Neural crest cell (in vitro differentiated cells): ENCODE results near the gene TBC1D19. TPM values are rescaled to one million over a fixed set of nuclear protein-coding genes. Genes with fewer than 3 reads are reported as not detected.

Experiments
- DNase-seq: peaks from one replicate; pipeline ENCODE4 v3.0.0; 2021; ENCODE audit warnings: low read depth, mixed read lengths, low spot score
- H3K27ac Mint-ChIP-seq: one replicate; pipeline ENCODE4 v1.8.0; 2021; ENCODE audit warnings: mild to moderate bottlenecking, mixed read lengths; ENCODE audit not compliant: unreplicated experiment
- H3K27me3 Mint-ChIP-seq: 2 replicates; pipeline ENCODE4 v1.8.0; 2021; ENCODE audit warnings: low read depth, mild to moderate bottlenecking, mixed read lengths
- H3K36me3 Mint-ChIP-seq: 2 replicates; pipeline ENCODE4 v1.8.0; 2021; ENCODE audit warnings: low read depth, mild to moderate bottlenecking, mixed read lengths
- H3K4me1 Mint-ChIP-seq: 2 replicates; pipeline ENCODE4 v1.8.0; 2021; ENCODE audit warnings: mixed read lengths
- H3K4me3 Mint-ChIP-seq: one replicate; pipeline ENCODE4 v1.8.0; 2021; ENCODE audit warnings: mild to moderate bottlenecking, mixed read lengths
- H3K9me3 Mint-ChIP-seq: 2 replicates; pipeline ENCODE4 v1.8.0; 2021; ENCODE audit warnings: mixed read lengths
- total RNA-seq: library from RNA; stranded (reverse); gene quantifications from 2 replicates; pipeline ENCODE4 v1.2.1, GENCODE V29; 2021
- TF ChIP-seq, protein P1 (sequence below): fragments of 200-600 bp; sonication (generic); conservative IDR thresholded peaks from 2 replicates; pipeline ENCODE4 v1.5.0; 2021; ENCODE audit warnings: antibody characterized with exemption, mild to moderate bottlenecking

TBC1D19 gene
- total RNA-seq, 1 donor from 2014 or later = 9.2 TPM

DNA sequence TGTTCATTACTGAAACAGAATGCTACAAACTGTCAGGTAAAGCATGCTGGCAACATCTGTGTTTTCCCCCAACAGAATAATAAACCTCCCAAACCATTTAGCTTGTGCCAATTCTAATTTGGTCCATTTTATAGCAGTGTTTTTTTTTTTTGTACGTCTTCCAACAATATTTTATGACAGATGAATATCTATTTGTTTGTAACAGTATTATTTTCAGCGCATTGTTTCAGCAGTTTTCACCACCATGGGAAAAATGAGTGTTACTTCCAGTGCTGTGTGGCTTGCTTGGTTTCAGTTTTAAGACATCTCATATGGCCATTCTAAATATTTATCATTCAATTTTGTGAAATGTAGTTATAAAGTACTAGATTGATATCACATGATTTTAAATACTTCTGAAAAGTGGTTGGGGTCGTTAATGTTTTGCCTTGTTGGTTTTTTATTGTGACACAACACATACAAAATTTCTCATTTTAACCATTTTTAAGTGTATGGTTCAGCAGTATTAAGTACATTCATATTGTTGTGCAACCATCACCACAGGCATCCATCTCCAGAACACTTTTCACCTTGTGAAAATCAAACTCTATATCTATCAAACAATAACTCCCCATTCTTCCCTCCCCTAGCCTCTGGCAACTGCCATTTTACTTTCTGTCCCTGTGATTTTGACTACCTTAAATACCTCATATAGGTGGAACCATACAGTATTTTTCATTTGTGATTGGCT, 25.6 kb upstream of the TBC1D19 start:
- DNase-seq = no peak
- Mint-ChIP-seq H3K4me1 (no peaks in the 10 kb centered on the region), H3K27ac (no peak overlapping the region), H3K9me3 (peaks cover 18% of the 10 kb centered on the region), H3K4me3 (no peak overlapping the region), H3K27me3 (no peaks in the 10 kb centered on the region), H3K36me3 (peaks cover 8% of the 10 kb centered on the region)
- TF ChIP-seq, protein P1, sequence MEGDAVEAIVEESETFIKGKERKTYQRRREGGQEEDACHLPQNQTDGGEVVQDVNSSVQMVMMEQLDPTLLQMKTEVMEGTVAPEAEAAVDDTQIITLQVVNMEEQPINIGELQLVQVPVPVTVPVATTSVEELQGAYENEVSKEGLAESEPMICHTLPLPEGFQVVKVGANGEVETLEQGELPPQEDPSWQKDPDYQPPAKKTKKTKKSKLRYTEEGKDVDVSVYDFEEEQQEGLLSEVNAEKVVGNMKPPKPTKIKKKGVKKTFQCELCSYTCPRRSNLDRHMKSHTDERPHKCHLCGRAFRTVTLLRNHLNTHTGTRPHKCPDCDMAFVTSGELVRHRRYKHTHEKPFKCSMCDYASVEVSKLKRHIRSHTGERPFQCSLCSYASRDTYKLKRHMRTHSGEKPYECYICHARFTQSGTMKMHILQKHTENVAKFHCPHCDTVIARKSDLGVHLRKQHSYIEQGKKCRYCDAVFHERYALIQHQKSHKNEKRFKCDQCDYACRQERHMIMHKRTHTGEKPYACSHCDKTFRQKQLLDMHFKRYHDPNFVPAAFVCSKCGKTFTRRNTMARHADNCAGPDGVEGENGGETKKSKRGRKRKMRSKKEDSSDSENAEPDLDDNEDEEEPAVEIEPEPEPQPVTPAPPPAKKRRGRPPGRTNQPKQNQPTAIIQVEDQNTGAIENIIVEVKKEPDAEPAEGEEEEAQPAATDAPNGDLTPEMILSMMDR = no peak

DNA sequence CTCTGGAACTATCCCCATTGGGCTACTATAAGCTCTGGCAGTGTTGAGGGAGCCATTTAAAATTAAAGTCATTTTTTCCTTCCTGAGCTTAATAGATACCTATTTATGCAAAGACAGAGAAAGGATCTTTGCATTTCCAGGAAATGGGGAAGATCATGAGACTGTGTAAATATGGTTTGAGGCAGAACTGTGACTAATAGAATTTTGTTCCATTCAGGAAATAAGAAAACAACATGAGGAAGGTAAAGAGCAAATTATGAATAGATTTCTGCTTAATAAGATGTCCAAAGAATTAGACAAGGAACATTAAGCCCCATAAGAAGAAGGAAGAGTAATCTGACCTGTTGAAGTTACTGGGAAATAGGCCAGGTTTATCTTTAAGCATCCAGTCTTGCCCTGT, 17.8 kb upstream of the TBC1D19 start:
- Mint-ChIP-seq H3K4me1 (peaks cover 8% of the 10 kb centered on the region), H3K4me3 (no peak overlapping the region), H3K27me3 (no peaks in the 10 kb centered on the region), H3K9me3 (peaks cover 3% of the 10 kb centered on the region), H3K27ac (peak overlapping the region; percentile 0), H3K36me3 (no peaks in the 10 kb centered on the region)
- no peak for DNase-seq
- TF ChIP-seq, protein P1 = no peak

DNA sequence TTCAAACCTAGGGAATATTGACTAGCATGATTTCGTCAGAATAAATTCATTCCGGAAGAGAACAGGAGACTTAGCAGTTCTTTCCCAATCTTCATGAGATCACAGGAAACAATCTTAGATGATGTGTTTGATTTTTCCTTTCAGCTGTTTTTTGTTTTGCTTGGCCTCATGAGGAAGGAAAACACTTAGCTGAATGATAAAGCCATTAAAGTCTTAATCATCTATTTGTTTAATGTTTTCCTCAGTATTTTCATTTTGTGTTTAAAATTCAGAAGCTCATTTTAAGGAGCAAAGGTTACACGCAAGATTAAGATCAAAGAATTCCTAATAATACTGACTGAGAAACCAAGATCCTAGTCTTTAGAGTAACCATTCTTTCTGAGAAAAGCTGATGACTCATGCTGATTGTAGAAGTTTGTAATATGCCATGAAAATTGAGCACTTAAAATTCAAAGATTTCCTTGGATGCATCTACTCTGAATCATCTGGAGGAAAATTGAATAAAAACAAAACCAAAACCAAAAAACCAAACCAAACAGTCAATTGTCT, 15.4 kb upstream of the TBC1D19 start:
- H3K27me3 Mint-ChIP-seq = no peaks in the 10 kb centered on the region
- no peaks in the 10 kb centered on the region for H3K36me3 Mint-ChIP-seq
- no peak for DNase-seq
- H3K9me3 Mint-ChIP-seq = peaks cover 3% of the 10 kb centered on the region
- H3K4me3 Mint-ChIP-seq = no peak overlapping the region
- peaks cover 8% of the 10 kb centered on the region for H3K4me1 Mint-ChIP-seq
- TF ChIP-seq, protein P1 = no peak
- no peak overlapping the region for H3K27ac Mint-ChIP-seq

DNA sequence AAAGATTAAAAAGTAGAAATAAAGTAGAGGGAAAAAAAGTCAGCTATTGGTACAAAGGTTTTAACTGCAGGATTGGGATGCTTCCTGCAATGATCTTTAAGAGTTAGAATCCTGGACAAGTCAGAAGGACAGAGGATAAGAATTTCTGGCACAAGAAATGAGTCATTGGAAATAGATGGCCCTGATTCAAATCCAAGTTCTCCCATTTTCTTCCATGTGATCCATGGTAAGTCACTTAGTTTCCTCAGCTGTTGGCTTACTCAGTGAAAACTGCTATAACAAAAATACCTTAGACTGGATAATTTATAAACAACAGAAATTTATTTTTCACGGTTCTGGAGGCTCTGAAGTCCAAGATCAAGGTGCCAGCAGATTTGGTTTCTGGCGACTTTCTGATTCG, 13.3 kb upstream of the TBC1D19 start:
- H3K36me3 Mint-ChIP-seq = no peaks in the 10 kb centered on the region
- no peak for DNase-seq
- H3K4me3 Mint-ChIP-seq = no peak overlapping the region
- H3K4me1 Mint-ChIP-seq = peaks cover 8% of the 10 kb centered on the region
- TF ChIP-seq, protein P1 = no peak
- peaks cover 3% of the 10 kb centered on the region for H3K9me3 Mint-ChIP-seq
- H3K27me3 Mint-ChIP-seq = no peaks in the 10 kb centered on the region
- no peak overlapping the region for H3K27ac Mint-ChIP-seq

DNA sequence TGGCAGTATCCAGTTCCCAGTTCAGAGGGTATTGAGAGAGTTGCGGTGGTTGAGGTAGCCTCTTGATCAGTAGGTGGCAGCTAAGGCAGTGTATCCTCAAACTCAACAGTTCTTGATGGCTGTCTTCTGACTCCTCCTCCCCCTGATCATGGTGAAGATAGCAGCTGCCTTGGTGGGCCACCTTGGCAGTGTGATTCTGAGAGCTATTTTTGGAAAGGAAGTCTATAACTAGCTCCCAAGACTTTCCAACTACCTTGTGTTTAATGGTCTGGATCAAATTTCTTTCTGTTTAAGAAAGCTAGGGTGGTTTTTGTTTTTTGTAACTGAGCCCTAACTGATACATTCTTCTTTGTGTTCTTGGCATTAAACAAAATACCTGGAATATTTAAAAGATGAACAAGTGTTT, 10.5 kb upstream of the TBC1D19 start:
- Mint-ChIP-seq H3K36me3 (no peaks in the 10 kb centered on the region), H3K27me3 (no peaks in the 10 kb centered on the region), H3K4me3 (no peak overlapping the region), H3K27ac (no peak overlapping the region), H3K4me1 (peaks cover 5% of the 10 kb centered on the region), H3K9me3 (peaks cover 3% of the 10 kb centered on the region)
- no peak for DNase-seq
- TF ChIP-seq, protein P1 = no peak
